AG04450 (cell line): ENCODE measurements around the gene MESP2. TPM values are rescaled to one million over a fixed set of nuclear protein-coding genes. Genes with fewer than 3 reads are reported as not detected.

Source experiments
- CTCF ChIA-PET: fragments of 300-600, 350-600 bp; formaldehyde crosslinking; extraction: SDS; loops from one replicate; lab custom pipeline; 2022; ENCODE audit warnings: antibody characterized with exemption, inconsistent platforms; lab: Charles Lee
- POLR2A ChIA-PET: fragments of 350-600 bp; formaldehyde crosslinking; extraction: SDS; loops from one replicate; lab custom pipeline; 2021; ENCODE audit warnings: antibody characterized with exemption, inconsistent platforms; lab: Yijun Ruan, JAX
- DNase-seq: peaks from one replicate; pipeline ENCODE4 v3.0.0-alpha.2; 2011; ENCODE audit warnings: low read depth, low spot score
- H3K27ac ChIP-seq: one replicate; pipeline ENCODE4 v1.5.1; 2012; ENCODE audit warnings: low read depth, low read length, control low read depth
- H3K27me3 ChIP-seq: one replicate; pipeline ENCODE4 v1.6.0; 2012; ENCODE audit warnings: low read length; ENCODE audit not compliant: control insufficient read depth, insufficient read depth
- H3K4me3 ChIP-seq: 2 replicates; pipeline ENCODE4 v1.5.1; 2011; ENCODE audit warnings: mild to moderate bottlenecking, low read depth, low read length, control low read depth
- H3K9me3 ChIP-seq: 2 replicates; pipeline ENCODE4 v1.5.1; 2012; ENCODE audit warnings: low read length; ENCODE audit not compliant: control insufficient read depth, insufficient read depth
- polyA plus RNA-seq: library from polyadenylated mRNA; depleted of rRNA; stranded (reverse); fragments of >200 nt; gene quantifications from 2 replicates; pipeline ENCODE4 v1.2.3, GENCODE V29; 2011; rRNA removed
- TF ChIP-seq, protein P1 (sequence below): IDR thresholded peaks from 2 replicates; pipeline ENCODE4 v1.5.1; 2011; ENCODE audit warnings: low read depth, low read length, control low read depth, inconsistent platforms

The MESP2 gene
- polyA plus RNA-seq, 1 experiment, result 0.20 TPM

DNA sequence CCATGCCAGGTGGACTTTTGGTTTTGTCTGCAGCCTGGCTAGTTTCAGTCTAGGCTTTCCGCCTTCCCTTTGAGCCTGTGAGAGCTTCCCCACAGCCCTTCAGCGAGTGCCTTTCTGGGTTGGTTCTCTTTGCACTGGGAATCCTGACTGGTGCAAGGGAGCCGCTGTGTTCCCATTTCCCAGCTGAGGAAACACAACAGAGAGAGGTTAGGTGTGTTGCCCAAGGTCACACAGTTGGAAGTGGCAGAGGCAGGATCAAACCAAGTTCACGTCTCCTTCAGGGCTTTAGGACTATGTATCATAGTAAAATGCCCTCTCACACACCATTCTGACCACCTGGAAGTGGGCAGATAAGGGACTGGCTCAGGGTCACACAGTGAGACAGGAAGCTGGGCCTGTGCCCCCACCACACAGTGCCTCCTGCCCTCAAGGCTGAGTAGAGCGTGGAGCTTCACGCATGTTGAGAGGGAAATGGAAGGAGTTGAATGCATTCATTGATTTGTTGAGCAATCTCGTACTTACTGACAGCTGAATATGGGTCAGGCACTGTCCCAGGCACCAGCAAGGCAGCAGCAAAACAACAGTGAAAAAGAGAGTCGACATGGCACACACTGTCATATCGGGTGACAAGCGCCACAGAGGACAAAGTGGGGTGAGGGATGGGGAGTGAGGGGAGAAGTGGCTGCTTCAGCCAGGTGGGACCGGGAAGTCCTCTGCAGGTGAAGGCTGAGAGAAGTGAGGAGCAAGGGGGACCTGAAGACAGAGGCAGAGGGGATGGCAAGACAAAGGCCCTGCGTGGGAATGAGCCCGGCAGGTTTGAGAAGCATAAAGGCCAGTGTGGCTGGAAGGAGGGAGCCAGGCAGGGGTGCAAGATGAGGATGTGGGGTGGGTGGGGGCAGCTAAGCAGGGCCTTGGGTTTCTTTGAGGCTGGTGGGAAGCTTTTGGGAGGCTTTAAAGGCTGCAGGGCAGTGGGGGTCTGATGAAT, 50.8 kb downstream of the MESP2 start:
- Histone ChIP-seq H3K27ac (no peak overlapping the region), H3K27me3 (no peaks in the 10 kb centered on the region), H3K9me3 (no peaks in the 10 kb centered on the region), H3K4me3 (no peak overlapping the region)
- TF ChIP-seq, protein P1, sequence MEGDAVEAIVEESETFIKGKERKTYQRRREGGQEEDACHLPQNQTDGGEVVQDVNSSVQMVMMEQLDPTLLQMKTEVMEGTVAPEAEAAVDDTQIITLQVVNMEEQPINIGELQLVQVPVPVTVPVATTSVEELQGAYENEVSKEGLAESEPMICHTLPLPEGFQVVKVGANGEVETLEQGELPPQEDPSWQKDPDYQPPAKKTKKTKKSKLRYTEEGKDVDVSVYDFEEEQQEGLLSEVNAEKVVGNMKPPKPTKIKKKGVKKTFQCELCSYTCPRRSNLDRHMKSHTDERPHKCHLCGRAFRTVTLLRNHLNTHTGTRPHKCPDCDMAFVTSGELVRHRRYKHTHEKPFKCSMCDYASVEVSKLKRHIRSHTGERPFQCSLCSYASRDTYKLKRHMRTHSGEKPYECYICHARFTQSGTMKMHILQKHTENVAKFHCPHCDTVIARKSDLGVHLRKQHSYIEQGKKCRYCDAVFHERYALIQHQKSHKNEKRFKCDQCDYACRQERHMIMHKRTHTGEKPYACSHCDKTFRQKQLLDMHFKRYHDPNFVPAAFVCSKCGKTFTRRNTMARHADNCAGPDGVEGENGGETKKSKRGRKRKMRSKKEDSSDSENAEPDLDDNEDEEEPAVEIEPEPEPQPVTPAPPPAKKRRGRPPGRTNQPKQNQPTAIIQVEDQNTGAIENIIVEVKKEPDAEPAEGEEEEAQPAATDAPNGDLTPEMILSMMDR, result no peak
- ChIA-PET POLR2A (interaction anchor here (1.0 kb wide), 1 partner anchor 10 kb away, joined by 3 read pairs; no protein-coding TSS in a partner anchor), CTCF (no interaction called here)
- DNase-seq, result no peak

DNA sequence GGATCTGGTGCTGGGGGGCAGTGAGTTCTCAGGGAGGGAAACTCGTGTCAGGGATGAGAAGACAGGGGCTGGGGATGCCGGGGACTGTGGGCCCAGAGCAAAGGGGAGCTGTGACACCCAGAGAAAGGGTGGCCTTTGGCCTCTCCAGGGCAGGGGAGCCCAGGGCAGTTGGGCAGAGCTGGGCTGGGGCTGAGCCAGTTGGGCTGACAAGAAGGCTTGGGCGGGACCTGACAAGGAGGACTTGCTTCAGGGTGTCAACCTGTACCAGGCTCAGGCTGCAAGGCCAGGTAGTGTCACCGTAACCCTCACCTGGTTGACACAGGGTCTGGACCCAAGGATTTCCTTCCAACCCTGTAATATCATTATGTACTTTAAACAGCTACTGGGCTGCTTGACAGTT, 51.7 kb downstream of the MESP2 start:
- no peak for DNase-seq
- CTCF ChIA-PET, result interaction anchor here (1.2 kb wide), 1 partner anchor 46 kb away, joined by 7 read pairs; no protein-coding TSS in a partner anchor
- Histone ChIP-seq H3K27me3 (no peaks in the 10 kb centered on the region), H3K27ac (peak overlapping the region; percentile 65), H3K9me3 (no peaks in the 10 kb centered on the region), H3K4me3 (no peak overlapping the region)
- POLR2A ChIA-PET, result interaction anchor here (0.9 kb wide), 1 partner anchor 14 kb away, joined by 3 read pairs; the partner anchor contains the start of gene ANPEP
- TF ChIP-seq, protein P1, result no peak

Other genes starting within 250 kb of the MESP2 start
- gene TICRR, start 200.9 kb upstream of the MESP2 start, polyA plus RNA-seq, result 1.1 and 1.3 TPM in 2 replicates
- 4.5 and 4.8 TPM in 2 replicates for gene KIF7, start 120.9 kb upstream of the MESP2 start, polyA plus RNA-seq
- 0.05 and 0.06 TPM in 2 replicates for gene PLIN1, start 97.0 kb upstream of the MESP2 start, polyA plus RNA-seq
- gene PEX11A, start 85.6 kb upstream of the MESP2 start, polyA plus RNA-seq, result 7.3 and 7.5 TPM in 2 replicates
- 0.05 TPM in 2 replicates for gene WDR93, start 85.5 kb upstream of the MESP2 start, polyA plus RNA-seq
- 0.17 and 0.30 TPM in 2 replicates for gene MESP1, start 25.1 kb upstream of the MESP2 start, polyA plus RNA-seq
- gene ANPEP, start 38.5 kb downstream of the MESP2 start, polyA plus RNA-seq, result 49.7 and 72.9 TPM in 2 replicates
- 35.5 and 54.8 TPM in 2 replicates for gene AP3S2, start 117.7 kb downstream of the MESP2 start, polyA plus RNA-seq
- gene ARPIN, start 136.6 kb downstream of the MESP2 start, polyA plus RNA-seq, result 11.1 and 11.8 TPM in 2 replicates
- 2.2 and 3.8 TPM in 2 replicates for gene ZNF710, start 225.0 kb downstream of the MESP2 start, polyA plus RNA-seq